ENCODE results near the gene KCTD1.

KCTD1 gene

DNA sequence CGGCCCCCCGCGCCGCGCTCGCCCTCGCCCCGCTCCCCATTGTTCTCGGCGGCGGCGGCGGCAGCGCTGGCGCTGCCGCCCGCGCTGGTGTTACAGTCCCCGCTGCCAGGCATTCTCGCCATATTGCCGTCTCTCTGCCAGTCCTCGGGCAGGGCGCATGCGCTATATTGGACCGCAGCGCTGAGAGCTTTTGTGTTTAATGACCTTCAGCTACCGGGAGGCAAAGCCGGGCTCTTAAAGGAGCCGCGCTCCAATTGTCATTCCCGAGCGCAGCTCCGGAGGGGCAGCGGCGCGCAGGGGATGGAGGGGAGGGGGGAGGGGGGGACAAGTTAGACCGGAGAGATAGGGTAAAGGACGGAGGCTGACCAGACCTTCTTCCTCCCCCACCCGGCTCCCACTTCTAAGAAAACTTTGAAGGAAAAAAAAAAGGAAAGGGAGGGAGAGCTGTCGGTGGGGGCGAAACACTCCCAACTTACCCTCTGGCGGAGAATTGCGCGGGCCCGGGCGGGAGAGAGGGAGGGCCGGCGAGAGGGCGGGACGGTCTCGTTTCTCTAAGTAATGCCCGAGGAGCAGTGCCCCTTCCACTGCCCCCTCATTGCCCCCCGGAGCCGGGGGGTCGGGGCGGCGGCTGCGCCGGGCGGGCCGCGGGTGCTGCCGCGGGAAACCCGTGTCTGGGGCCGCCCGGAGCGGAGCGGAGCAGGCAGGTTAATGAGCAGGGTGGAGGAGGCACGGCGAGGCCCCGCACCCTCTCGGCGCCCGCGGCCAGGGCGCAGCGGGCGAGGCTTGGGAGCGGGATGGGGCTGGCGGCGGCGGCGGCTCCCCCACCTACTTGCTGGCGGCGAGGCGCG is at the start of gene KCTD1:
KCTD1 (minus strand) TSS at position 139 of the 848 bp plus-strand sequence; CDS start at position 122, 17 bp downstream.
- no peak for DNase-seq

DNA sequence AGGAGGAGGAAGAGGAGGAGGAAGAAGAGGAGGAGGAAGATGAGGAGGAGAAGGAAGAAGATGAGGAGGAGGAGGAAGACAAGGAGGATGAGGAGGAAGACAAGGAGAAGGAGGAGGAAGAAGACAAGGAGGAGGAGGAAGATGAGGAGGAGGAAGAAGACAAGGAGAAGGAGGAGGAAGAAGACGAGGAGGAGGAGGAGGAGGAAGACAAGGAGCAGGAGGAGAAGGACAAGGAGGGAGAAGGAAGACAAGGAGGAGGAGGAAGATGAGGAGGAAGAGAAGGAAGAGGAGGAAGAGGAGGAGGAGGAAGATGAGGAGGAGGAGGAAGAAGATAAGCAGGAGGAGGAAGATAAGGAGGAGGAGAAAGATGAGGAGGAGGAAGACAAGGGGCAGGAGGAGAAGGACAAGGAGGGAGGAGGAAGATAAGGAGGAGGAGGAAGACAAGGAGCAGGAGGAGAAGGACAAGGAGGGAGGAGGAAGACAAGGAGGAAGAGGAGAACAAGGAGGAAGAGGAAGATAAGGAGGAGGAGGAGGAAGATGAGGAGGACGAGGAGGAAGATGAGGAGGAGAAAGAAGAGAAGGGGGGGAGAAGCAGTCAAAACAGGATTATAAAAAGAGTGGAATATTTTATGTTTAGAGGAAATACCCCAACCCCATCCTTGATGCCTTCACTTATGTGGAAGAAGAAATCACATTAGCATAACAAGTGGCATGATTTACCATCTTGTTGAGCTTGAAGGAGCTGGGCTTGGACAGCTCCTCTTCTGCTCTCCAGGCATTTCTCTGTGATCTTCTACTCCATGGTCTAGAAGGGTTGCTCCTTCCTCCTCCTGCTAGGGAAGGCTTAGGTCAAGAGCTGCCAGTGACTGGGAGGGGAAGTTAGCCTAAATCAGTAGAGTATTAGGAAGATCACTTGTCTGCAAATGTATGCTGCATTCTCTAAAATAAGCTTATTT is 45.3 kb upstream of the KCTD1 start:
- DNase-seq, result no peak

DNA sequence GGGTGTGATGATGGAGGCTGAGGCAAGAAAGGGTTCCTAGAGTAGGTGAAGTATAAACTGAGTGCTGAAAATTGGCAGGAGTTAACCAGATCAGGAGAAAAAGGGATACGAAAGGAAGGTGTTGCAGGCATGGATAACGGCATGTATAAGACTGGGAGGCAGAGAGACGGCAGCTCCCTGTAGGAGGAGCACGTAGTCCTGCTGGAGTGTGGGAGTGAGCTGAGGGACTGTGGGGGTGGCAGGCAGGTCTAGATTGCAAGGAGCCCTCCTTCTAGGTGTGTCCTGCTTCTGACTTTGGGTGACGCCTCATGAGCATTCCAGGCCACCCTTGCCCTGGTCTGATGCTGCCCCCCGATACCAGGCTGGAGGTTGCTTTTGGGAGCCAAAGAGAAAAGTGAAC is 36.4 kb upstream of the KCTD1 start:
- no peak for DNase-seq

GRCh38 chr18:26579941-26580618 is 31.7 kb upstream of the KCTD1 start:
- peak; percentile 23 for DNase-seq

- no peak for DNase-seq
Observed at GRCh38 chr18:26575865-26576217, 27.5 kb upstream of the KCTD1 start.

DNA sequence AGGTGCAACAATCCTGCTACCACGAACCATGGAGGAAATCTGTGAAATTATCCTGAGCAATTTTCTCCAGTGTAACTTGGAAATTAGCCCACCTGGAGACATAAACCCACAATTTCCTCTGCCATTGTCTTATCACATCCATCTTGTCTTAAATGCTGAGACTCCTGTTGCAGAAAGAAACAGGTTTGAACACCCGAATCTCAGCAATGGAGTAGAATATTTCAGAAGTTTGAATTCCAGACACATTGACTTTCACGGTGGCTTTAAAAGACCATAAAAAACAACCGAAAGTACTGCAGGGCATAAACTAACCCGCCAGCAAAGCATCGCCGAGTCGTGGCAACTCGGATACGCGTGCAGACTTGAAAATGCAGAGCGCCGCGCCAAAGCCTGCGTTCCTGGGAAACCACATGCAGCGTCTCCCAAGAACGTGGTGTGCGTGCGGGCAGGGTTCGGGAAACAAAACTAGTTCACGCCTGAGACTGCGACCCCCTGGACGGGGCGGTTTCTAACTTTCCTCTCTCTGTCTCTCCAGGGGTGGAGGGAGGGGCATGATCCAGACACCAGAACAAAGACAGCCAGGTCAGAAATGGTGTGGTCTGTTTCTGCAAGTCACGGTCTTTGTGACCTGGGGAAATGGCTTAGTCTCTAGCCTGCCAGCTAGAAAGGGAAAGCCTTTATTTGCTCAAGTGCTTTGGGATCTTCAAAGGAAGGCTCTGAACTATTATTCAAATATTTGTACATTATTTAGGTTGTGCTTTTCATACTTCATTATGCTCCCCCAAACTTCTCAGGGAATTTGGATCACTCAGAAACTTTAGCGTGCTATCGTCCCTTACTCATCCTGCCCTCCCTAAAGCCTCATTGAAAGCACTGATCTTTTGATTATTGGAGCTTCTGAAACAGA is 26.9 kb upstream of the KCTD1 start:
- no peak for DNase-seq

GRCh38 chr18:26568926-26569665 is 20.7 kb upstream of the KCTD1 start:
- no peak for DNase-seq

- DNase-seq, result no peak
Observed at GRCh38 chr18:26568513-26568912, 20.2 kb upstream of the KCTD1 start.

DNA sequence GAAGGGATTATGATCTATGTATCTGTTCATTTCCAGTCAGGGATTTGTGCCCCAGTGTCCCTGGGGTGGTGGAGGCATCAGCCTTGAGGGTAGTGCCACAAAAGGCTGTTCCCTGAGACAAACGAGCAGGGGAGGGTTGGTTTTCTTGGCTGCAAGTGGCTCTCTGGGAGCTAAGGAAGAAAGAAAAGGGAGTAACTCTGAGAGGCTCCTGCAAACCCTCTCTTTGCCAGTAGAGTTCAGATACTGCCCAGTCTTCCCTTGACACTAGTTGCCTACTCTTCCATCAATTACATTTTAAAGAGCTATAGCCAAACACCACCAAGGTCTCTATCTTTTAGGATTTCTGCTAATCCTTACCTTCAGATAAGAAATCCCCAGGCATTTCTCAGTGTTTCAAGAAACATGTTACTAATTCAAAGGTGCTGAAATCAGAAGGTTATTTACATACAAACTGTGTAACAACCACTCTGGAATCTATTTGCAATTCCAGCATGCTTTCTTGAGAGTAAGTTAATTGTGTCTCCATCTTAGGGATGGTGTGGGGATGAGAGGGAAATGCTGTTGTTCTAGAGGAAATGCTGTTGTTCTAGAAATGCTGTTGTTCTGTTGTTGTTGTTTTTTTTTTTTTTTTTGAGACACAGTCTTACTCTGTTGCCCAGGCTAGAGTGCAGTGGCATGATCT is 18.7 kb upstream of the KCTD1 start:
- DNase-seq, result no peak

DNA sequence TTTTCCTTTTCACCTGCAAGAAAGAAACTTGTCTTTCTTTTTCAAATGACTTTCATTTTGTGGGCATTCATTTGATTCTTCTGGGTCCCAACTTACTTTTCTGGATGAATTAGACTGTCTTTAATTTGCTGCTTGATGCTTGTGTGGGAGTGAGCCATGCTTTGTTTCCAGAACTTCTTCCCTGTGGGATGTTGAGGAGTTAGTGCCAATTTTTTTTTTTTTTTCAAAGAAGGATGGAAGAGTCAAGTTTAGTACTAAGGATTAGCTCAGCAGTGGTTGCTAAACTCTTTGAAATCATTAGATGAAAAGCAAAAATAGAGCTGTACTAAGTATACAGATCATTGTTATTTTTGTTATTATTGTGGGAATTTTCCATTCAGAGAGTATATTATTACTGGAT is 17.2 kb upstream of the KCTD1 start:
- no peak for DNase-seq

- DNase-seq, result no peak
Observed at GRCh38 chr18:26563024-26563423, 14.7 kb upstream of the KCTD1 start.

DNA sequence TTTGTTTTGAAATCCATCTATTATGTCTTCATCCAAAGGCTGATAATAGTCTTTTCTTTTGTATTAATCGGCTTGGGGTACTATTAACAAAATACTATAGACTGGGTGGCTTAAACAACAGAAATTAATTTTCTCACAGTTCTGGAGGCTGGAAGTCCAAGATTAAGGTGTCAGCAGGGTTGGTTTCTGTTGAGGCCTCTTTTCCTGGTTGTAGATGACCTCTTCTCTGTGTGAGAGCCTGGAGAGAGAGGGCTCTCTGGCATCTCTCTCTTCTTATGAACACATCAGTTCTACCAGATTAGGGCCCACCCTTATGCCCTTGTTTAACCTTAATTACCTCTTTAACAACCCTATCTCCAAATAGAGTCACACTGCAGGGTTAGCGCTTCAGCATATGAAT is 14.2 kb upstream of the KCTD1 start:
- DNase-seq, result no peak

- DNase-seq, result no peak
Observed at GRCh38 chr18:26561769-26562168, 13.4 kb upstream of the KCTD1 start.

- DNase-seq, result no peak
Observed at GRCh38 chr18:26556573-26556972, 8.2 kb upstream of the KCTD1 start.

DNA sequence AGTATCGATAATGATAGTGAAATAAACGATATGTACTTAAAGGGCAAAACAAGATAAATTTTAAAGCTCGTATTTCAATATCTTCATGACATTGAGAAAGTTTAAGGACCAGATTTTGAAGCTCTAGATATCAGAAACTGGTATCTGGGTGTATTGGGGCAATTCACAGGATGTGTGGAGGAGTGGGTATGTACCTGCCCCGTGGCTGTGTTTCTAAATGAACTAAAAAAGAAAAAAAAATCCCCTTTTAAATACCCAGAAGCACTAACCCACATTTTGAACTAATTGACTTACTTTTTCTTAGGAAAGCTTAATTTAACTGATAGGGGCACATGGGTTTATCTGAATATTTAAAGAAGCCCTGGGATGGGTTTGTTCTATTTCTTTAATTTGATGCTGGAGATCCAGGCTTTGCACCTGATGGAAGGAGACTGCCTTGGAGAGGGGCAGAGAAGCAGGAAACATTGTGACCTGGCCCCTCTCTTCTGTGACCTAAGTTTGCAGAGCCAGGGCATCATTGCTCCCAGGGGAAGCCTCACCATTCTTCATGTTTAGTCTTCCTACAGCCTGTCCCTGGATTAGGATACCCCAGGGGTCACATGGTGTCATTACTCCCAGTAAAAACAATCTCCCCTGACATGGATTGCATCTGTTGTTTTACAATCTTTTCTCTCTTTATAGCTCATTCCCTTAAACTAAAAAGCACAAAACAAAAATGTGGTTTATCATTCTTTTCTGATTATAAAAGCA is 7.6 kb upstream of the KCTD1 start:
- DNase-seq, result no peak

- no peak for DNase-seq
Observed at GRCh38 chr18:26553943-26554342, 5.6 kb upstream of the KCTD1 start.

DNA sequence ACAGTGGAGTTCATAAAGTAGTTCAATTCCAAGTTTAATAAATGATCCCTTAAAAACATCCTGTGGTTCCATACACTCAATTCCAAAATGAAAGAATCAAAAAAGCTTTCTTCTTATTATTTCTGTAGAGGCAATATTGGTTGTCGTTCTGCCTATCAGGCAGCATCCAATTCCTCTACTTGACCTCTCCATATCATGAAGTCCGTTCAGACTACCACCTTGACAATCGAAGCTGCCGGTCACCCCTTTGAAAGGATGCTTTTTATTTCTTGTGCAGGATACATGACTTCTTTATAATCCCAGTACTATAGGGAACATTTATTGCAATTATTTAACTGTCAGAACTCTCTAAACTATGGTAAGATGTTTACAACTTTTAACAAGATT is 3.3 kb upstream of the KCTD1 start:
- no peak for DNase-seq

DNA sequence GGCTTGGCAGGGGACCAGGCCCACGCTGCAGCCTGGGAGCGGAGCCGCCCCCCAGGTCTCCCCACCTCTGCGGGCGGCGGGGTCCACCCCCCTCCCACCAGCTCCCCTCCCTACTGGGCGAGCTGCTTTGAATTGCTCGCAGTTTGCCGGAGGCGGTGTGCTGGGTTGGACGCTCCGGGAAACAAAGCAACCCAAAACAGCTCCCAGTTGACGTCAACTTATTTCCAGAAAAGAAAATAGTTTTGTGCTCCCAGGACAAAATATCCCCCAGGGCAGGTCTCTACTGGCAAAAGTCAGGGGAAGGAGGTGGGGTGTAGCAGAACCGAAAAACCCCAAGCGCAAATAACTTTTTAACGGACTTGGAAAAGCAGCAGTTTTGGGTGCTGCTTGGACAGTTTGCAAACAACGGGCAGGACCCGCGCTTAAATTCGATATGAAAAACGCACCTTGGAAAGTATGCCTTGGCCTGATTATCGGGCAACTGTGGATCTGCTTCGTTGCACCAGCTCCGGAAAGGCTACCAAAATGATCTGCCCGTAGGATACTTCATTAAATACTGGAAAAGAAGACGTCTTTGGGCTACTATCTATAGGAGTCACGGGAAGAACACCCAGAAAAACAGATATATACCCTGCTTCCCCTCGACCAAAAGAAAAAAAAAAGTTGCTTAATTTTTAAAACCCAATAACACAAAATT is 2.8 kb upstream of the KCTD1 start:
- DNase-seq, result no peak

DNA sequence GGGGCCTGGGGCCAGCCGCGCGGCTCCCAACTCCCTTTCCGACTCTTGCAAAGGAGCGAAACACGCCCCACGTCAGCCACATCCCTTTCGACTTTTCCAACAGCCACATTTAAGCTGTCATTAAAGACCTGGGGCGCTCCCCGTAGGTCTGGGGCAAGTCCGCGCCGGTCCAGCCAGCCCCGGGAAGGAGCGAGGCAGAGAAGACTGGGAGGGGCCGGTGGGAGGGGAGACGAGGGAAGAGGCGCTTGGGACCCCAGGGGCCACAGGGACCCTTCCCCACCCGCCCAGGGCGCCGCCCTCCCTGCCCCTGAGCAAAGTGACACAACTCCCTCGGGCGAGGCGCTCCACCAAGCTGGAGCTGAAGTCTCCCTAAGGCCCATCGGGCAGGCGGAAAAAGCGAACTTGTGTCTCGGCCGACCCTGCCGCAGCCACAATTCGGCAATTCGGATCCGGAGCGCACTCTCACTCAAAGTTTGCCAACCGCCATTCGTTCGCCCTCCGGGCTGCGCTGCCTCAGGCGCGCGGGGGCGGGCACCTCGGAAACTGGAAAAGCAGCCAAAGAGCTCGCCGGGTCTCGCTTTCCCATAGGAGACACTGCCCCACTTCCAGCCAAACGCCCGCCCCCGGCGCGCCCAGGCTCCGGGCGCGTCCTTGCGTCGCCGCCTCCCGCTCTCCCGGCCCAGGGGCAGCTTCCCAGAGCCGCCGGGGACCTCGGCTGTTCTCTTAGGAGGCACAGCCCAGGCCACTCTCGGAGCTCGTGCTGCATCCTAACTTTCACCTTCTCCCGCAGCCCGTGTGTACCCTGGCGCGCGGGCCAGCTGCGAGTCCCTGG is 1.1 kb upstream of the KCTD1 start:
- DNase-seq, result no peak
